HG03108 (cell line): ENCODE results near the gene ZNF354C.
"Not testable (repeated sequence)": the region's sequence is repeated elsewhere in the genome, so short reads cannot be mapped to it uniquely, and the experiment has no call there.

Experiments
- ATAC-seq: cut with Tn5 transposase; IDR thresholded peaks from one replicate; pipeline ENCODE4 v1.9.1; 2021; ENCODE audit warnings: moderate library complexity; ENCODE audit not compliant: unreplicated experiment

Gene ZNF354C

DNA sequence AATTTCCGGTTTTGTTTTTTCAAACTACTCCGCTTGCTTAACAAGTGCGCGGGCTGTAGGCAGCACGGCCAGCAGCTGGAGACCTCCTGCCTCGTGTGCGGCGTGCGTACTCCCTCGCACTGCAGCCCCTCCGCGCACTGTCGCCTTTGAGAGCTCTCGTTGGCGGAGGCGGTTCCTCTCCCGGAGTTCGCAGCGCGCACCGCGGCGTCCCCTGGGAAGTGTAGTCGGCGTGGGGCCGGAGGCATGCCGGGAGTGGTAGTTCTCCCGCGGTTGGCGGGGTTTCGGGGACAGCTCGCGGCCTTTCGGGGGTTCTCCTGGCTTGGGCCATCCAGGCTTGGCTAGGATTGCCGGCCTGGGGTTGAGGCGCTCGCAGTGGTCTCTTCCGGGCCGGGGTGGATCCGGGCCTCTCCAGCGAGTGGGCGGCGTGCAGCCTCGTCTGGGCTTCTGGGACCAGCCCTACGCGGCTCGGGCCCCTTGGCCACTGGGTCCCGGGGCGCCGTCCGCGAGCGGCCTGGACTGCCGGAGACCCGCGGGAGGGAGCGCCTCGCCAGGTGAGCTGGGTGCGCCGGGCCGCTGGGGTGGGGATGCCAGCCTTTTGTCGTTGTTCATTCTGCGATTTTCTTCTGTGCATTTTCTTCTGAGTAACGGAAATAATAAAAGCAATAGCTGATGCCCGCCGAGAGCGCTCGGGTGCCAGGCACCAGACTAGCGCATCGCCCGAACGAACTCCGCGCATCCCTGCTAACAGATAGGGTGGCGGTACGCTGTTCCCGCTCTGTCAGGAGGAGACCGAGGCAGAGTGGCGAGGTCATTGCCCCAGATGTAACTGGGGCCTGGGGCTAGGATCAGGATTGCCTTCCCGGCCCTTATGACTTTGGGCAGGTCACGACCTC is at the start of gene ZNF354C:
TSS of gene ZNF354C (plus strand) at position 258 of the 893 bp plus-strand sequence. CDS start 1,696 bp downstream, outside the sequence.
- peak; percentile 88 for ATAC-seq

- ATAC-seq = peak; percentile 91
Observed at GRCh38 chr5:179023528-179024189, 36.5 kb upstream of the ZNF354C start, which contains the start of gene ZNF879. Gene ZNF879 (plus strand): TSS chr5:179023804. CDS start chr5:179025005, 1,201 bp downstream.

DNA sequence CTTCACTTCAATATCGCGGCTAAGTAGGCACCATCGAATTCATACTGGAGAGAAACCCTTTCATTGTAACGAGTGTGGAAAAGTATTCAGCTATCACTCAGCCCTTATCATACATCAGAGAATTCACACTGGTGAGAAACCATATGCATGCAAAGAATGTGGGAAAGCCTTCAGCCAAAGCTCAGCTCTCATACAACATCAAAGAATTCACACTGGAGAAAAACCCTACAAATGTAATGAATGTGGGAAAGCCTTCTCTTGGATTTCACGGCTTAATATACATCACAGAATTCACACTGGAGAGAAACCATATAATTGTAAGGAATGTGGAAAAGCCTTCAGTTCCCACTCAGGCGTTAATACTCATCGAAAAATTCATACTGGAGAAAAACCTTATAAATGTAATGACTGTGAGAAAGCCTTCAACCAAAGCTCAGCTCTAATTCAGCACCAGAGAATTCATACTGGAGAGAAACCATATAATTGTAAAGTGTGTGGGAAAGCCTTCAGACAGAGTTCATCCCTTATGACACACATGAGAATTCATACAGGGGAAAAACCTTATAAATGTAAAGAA is 27.1 kb upstream of the ZNF354C start:
- no peak for ATAC-seq

DNA sequence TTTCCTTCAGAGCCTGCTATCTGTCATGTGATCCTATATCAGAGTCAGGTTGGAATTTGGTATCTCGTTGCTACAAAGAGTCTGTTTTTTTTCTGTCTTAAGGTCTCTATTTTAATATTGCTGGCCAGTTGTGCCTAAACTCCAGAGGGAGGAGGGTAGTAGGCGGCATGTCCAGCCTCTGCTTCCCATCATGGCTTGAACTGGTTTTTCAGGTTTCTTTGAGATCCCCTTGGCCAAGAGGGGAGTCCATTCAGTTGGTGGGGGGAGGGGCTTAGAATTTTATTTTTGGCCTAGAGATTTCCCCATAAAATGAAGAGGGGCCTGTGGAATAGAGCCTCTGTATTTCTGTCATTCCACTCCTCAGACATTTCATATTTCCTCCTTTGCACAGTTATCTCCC is 15.4 kb upstream of the ZNF354C start:
- no peak for ATAC-seq

DNA sequence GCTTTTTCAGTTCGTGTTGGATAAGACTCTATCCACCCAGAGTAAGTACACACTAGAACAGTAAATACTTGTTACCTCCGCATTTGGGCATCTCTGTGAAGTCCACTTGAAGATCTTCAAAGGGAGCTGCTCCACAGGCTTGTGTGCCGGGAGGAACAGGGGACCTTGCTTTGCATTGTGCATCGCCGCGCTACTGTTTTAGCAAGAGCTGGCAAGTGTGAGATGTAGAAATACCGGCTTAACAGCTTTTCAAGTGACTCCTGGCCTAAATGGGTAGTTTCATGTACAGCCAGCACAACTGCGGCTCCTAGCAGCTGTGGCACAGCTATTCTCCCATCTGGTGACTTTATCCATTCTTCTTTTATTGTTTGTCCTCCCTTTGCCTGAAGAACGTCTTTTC is 8.4 kb upstream of the ZNF354C start:
- no peak for ATAC-seq

DNA sequence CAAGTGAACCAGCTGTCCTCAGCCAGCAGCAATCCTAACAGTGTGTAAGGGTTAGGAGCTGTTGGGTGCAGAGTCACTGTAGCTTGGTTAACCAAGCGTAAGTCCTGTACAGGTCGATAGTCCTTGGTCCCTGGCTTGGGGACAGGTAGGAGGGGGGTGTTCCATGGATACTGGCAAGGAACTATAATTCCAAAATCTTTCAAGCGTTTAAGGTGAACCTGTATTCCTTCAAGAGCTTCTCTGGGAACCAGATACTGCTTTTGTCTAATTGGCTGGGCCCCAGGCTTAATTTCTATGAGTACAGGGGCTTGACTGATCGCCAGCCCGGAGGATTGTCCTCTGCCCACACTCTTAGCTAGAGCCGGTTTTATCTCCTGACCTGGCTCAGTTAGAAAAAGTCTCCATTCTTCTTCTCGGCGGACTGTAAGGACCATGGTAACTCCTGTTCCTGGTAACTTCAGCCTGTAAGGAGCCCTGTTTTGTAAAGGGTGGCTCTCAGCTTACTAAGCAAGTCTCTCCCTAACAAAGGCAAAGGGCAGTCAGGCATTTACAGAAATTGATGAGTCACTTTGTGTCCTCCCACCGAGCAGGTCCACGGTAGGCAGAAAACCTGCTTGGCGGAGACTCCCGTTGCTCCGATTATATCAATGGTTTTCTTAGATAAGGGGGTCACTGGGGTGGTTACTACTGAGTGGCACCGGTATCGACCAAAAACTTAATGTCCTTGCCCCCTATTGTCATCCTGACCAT is 6.0 kb upstream of the ZNF354C start:
- ATAC-seq = no peak

DNA sequence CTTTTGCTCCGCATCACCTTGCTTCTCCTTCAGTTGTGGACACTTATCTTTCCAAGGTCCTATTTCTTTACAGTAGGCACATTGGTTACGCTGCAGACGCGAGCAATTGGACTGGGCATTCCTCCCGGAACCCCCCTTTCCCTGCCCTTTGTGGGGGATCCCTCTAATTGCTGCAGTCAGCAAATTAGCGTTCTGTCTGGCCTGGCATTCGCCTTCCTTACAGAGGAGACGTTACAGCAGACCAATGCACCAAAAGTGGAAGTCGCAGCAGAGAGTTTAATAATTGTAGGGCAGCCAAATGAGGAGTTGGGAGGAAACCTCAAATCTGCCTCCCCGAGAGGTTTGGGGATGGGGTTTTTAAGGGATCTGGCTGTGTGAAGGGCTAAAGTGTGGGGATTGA is 5.3 kb upstream of the ZNF354C start:
- ATAC-seq = no peak

- no peak for ATAC-seq
Observed at GRCh38 chr5:179055436-179055835, 4.7 kb upstream of the ZNF354C start.

DNA sequence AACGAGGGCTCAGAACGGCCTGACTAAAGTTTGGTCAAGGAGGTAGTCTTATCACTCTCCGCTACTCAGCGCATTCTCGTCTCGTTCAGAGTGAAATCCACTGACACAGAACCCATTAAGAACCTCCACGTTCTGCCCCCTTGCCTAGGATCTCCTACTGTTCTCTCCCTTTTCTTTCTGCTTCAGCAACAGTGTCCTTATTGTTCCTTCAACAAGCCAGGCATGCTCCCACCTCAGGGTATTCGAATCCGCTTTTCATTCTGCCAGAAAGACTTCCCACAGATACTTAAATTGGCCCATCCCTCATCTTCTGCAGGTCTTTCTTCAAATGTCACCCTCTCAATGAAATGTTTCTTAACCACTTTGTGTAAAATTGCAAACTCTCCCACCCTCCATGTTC is 4.3 kb upstream of the ZNF354C start:
- no peak for ATAC-seq

GRCh38 chr5:179061025-179061424 is 852 bp downstream of the ZNF354C start:
- no peak for ATAC-seq

DNA sequence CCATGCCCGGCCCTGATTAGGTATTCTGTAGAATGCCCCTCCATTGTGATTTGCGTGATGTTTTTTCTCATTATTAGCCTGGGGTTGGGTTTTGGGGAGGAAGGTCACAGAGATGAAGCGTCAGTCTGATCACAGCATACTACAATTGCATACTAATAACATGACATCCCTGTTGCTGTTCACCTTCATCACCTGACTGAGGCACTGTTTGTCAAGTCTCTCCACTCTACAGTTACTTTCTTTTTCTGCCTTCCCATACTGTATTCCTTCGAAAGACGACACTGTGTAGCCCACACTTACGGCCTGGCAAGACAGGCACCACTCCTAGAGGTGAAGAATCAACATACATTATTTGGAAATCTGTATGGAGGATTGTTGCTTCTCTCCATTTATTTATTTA is 5.5 kb downstream of the ZNF354C start:
- ATAC-seq = no peak

DNA sequence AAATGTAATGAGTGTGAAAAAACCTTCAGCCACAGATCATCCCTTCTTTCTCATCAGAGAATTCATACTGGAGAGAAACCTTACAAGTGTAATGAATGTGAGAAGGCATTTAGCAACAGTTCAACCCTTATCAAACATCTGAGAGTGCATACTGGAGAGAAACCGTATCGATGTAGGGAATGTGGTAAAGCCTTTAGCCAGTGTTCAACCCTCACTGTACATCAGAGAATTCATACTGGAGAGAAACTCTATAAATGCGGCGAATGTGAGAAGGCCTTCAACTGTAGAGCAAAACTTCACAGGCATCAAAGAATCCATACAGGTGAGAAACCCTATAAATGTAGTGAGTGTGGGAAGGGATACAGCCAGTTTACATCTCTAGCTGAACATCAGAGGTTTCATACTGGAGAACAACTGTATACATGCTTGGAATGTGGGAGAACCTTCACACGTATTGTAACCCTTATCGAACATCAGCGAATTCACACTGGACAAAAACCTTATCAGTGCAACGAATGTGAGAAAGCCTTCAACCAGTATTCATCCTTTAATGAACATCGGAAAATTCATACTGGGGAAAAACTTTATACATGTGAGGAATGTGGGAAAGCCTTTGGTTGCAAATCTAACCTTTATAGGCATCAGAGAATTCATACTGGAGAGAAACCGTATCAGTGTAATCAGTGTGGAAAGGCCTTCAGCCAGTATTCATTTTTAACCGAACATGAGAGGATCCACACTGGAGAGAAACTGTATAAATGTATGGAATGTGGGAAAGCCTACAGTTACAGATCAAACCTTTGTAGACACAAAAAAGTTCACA is 19.2 kb downstream of the ZNF354C start:
- no peak for ATAC-seq

GRCh38 chr5:179080724-179081123 is 20.6 kb downstream of the ZNF354C start:
- ATAC-seq = no peak

DNA sequence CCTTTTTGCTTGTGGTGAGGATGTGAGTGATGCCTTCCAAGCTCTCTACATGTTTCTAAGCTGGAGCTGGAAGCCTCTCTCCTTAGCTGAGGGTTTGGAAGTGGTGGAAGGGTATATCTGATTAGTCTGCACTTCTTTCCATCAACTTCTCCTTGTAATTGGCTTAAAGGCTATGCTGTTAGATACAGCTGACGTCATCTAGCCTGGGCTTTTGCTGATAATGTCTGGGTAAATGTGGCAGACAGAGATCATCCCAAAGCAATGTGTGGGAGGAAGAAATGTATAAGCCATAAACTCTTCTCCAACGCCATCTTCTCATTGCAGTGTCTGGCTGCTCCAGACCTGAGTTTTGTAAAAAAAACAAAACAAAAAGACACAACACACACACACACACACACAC is 29.3 kb downstream of the ZNF354C start:
- no peak for ATAC-seq

GRCh38 chr5:179101282-179101681 is 41.1 kb downstream of the ZNF354C start:
- ATAC-seq = not testable (repeated sequence)

DNA sequence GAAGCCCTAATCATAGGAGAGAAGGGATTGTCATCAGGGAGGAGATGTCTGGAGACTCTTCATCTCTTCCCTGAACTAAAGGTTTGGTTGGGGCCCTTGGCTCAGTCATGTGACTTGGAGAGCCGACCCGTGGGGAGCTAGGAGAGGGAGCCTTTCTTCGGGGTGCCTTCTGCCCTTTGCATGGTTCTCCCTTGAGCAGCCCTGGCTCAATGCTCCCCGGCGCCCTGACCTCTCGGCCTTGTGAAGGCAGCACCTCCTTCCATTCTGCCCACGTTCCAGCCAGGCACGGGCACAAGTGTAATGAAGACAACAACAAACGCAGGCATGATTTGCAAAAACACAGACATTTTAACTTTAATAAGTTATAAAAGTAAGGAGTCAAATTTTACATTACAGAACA is 50.4 kb downstream of the ZNF354C start:
- ATAC-seq = no peak

DNA sequence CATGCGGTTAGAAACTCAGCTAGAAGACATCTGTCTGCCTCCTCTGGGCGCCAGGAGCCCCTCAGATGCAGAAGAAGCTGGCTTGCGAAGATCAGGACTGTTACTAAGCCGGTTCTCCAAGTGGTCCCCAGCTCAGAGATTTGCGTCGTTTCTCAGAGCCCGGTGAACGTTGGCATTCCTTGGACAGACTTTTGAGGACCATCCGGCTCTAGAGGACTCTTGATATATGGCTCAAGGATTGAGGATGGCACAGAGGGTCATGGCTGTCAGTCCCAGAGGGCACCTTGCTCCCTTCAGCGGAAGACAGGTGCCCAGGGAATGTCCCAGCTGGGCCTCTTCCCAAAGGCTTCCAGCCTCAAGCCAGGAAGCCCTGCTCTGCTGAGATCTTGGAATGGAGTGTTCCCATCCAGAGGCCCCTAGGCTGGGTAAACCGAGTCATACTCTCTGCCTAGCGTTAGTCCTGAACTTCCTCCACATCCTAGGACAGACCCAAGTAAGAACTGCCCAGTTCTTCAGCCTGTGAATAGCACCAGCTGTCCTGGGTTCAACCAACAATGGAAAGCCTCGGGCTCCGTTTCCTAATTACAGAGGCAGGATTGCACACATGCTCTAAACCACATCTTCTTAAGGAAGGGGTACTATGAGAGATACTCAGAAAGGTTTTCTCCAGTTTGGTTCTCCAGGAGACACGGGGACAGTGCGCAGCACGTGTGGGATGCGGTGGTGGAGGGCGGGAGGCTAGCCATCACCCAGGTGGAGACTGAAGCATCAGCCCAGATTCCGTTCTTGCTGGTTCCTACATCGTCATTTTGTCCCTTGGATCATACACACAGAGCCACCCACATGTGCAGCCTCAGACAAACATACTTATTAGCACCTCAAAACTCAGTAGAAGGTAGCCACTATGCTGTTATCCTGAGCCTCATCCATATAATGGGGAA is 51.4 kb downstream of the ZNF354C start:
- ATAC-seq = no peak

GRCh38 chr5:179112469-179113142 is 52.4 kb downstream of the ZNF354C start:
- no peak for ATAC-seq

- ATAC-seq = no peak
Observed at GRCh38 chr5:179113143-179113530, 53.0 kb downstream of the ZNF354C start.
